VCaP (cell line): ENCODE data around the gene RGS9.

ENCODE experiments used
- H3K27ac ChIP-seq: fragments of 450-650 bp; 2 replicates; pipeline ENCODE4 v1.5.1; 2017
- TF ChIP-seq, protein P1 (sequence below): fragments of 450-650 bp; conservative IDR thresholded peaks from 2 replicates; pipeline ENCODE4 v1.5.1; 2017; ENCODE audit warnings: mild to moderate bottlenecking, moderate library complexity

Gene RGS9

DNA sequence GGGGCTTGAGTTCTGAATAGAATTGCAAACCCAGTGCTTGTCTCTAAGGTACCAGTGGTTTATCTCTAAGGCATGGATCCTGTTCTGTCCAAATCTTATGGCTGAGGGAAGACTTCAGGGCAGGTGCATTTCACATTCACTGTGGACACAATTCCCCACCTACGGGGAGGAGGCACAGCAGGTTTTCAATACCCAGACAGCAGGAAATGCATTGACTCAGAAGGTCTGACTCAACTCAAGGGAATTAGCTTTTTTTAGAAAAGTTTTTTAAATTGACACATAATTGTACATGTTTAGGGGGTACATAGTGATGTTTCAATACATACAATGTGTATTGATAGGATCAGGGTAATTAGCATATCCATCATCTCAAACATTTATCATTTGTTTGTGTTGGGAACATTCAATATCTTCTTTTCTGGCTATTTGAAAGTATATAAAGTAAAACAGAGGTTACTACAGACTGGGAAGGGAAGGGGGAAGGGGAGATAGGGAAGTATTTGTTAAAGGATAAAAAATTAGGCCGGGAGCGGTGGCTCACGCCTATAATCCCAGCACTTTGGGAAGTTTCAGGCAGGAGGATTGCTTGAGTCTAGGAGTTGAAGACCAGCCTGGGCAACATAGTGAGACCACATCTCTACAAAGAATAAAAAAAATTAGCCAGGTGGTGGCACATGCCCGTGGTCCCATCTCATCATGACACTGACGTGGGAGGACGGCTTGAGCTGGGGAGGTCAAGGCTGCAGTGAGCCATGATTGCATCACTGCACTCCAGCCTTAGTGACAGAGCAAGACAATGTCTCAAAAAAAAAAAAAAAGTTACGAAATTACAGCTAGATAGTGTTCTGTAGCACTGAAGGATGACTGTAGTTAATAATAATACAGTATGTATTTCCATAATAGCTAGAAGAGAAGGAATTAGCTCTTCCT is 54.9 kb downstream of the RGS9 start:
- H3K27ac ChIP-seq = no peak overlapping the region
- TF ChIP-seq, protein P1, sequence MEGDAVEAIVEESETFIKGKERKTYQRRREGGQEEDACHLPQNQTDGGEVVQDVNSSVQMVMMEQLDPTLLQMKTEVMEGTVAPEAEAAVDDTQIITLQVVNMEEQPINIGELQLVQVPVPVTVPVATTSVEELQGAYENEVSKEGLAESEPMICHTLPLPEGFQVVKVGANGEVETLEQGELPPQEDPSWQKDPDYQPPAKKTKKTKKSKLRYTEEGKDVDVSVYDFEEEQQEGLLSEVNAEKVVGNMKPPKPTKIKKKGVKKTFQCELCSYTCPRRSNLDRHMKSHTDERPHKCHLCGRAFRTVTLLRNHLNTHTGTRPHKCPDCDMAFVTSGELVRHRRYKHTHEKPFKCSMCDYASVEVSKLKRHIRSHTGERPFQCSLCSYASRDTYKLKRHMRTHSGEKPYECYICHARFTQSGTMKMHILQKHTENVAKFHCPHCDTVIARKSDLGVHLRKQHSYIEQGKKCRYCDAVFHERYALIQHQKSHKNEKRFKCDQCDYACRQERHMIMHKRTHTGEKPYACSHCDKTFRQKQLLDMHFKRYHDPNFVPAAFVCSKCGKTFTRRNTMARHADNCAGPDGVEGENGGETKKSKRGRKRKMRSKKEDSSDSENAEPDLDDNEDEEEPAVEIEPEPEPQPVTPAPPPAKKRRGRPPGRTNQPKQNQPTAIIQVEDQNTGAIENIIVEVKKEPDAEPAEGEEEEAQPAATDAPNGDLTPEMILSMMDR = no peak

DNA sequence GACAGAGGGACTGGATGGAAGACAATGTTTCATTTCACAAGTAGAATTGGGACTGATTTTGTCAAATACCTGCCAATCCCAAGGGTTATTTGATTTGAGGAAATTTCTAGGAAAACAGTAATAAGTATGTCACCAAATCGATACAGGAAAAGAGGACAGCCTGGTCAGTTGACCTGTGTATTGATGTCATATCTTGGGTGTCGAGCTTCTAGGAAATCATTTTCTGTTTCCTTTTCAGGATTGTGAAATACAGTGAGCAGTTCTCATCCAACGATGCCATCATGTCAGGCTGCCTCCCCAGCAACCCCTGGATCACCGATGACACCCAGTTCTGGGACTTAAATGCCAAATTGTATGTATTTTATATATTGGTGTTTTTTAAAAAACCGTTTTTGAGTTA is 56.1 kb downstream of the RGS9 start:
- TF ChIP-seq, protein P1 = no peak
- H3K27ac ChIP-seq = no peak overlapping the region

DNA sequence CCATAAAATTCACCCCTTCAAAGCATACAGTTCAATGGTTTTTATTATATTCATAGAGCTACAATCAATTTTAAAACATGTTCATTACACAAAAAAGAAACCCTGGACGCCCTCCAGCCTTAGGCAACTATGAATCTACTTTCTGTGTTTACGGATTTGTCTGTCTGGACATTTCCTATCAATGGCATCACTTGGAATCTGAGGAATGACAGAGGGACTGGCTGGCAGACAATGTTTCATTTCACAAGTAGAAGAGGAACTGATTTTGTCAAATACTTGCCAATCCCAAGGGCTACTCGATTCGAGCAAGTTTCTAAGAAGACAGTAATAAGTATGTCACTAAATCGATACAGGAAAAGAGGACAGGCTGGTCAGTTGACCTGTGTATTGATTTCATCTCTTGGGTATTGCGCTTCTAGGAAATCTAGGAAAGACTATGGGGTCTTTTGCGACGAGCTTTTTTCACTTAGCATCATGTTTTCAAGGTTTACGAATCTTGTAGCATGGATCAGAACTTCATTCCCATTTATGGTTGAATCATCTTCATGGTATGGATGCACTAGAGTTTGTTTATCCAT is 56.6 kb downstream of the RGS9 start:
- TF ChIP-seq, protein P1 = no peak
- no peak overlapping the region for H3K27ac ChIP-seq

DNA sequence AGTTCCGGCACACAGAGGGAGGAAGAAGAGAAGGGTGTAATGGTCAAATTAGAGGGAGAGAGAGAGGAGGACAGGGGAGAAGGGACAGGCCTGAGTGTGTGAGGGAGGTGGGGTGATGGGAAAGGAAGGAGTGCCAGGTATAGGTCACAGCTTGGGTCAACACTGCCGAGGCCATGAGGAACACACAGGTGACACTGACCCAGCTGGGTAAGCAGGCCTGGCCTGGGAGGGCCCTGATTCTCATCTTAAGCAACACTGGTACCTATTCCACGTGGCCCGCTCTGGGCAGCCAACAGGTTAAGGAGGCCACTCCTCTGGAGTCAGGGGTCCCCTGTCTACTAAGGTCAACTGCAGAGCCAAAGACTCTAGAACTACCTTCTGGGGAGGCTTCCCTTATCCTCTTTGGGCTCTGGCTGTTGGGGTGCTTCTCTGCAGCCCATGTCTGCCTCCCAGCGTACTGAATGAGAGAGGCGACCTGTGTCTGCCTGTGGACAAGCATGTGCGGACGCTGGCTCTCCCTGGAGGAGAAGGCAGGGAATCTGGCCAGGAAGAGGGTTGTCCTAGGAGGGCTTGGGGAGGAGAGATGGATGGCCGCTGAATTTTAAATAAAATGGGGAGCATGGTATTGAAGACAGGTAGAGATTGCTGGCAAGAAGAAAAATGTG is 57.6 kb downstream of the RGS9 start:
- H3K27ac ChIP-seq = no peak overlapping the region
- TF ChIP-seq, protein P1 = no peak

DNA sequence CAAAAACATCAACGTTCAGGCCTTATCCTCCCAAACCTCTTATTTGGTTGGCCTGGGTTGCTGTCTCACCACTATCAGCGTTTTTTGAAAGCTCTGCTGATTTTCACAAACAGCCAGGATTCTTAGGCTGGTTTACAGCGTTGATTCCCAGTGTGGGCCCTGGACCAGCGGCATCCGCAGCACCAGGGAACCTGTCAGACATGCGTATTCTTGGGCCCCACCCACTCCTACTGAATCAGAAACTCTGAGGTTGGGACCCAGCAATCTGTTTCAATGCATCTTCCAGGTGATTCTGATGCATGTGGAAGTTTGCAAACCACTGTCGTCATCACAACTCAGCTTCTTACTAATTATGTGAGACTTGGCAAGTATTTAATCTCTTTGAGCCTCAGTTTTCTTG is 58.5 kb downstream of the RGS9 start:
- H3K27ac ChIP-seq = no peak overlapping the region
- TF ChIP-seq, protein P1 = no peak

DNA sequence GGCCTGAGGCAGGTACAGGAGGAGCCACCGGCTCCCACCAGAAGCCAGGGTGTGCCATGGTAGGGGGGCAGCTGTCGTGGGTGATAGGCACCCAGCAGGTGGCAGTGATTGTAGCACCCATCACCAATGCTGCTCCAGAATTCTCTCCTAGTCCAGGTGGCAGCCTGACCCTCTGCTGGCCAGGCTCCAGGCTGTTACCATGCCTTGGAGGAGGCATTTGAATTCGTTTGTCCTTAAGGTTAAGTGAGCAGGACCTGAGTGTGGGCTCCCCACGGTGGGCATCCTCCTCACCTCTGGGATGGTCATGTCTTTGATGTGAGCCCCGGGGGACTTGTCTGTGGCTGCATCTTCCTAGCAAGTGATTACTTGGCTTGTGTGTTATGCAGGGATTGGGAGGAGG is 59.4 kb downstream of the RGS9 start:
- TF ChIP-seq, protein P1 = no peak

DNA sequence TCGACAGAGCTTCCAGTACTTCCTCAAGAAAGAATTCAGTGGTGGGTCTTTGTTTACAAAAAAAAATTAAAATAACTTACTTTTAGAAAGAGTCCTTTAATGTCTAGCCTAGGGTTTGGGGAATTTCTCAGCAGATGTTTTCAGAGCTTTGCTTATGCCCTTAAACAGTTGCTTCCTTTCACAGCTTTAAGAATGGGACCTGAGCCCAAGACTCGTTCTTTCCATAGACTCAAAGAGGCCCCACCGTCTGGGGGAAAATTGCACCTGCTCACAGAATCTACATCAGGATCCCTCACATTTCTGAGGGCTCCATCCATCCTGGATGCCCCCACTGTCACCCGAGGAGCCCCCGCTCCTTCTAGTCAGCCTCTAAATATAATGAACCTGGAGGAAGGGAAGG is 60.0 kb downstream of the RGS9 start:
- TF ChIP-seq, protein P1 = no peak
- H3K27ac ChIP-seq = no peak overlapping the region

More for the DNA sequence above, 59.4 kb downstream of the RGS9 start:
- H3K27ac ChIP-seq = no peak overlapping the region
